T1000 (cell line): ENCODE measurements around the gene SORCS2.

Experiments used
- DNase-seq: peaks from one replicate; lab custom pipeline; 2025; ENCODE audit warnings: mixed read lengths; lab: John Stamatoyannopoulos, UW

Gene SORCS2

DNA sequence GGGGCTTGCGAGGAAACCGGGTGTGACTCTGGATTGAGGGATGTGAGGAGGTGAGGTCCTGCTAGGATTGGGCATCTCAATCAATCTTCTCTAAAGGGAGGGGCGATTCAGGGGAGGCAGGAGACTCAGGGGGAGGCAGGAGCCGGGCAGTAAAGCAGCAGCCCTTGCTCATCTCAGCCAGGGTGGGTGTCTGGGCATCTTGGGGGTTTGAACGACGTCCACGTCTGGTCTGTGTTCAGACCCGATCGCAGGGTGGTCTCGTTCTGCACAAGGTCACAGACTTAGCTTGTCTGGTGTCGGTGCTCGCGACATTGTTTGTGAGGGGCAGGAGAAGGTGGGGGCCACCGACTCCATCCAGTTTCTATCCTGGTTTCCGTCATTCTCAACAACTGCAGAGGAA lies 473.7 kb downstream of the SORCS2 start:
- no peak for DNase-seq

GRCh38 chr4:7666744-7667143 lies 474.4 kb downstream of the SORCS2 start:
- DNase-seq, result no peak

GRCh38 chr4:7668271-7668670 lies 475.9 kb downstream of the SORCS2 start:
- DNase-seq, result no peak

- no peak for DNase-seq
Observed at GRCh38 chr4:7668826-7669225, 476.5 kb downstream of the SORCS2 start.

- no peak for DNase-seq
Observed at GRCh38 chr4:7672601-7673000, 480.3 kb downstream of the SORCS2 start.

DNA sequence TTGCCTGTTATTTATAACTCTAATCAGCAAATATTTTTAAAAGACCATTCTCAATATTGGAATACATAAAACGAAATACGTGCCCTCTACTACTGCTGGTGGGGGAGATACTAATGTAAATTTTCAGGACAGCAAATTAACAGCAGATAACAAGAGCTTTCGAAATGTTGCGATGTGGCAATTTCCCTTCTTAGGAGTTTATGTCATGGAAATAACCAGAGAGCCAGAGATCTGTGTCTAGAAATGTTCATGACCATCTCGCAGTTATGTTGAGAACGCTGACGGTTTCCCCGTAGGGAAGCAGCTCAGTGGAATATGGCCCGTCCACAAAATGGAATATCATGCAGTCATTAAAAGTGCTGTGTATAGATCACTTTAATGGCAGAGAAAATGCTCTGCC lies 480.8 kb downstream of the SORCS2 start:
- no peak for DNase-seq

GRCh38 chr4:7674706-7675105 lies 482.4 kb downstream of the SORCS2 start:
- no peak for DNase-seq

GRCh38 chr4:7675136-7675535 lies 482.8 kb downstream of the SORCS2 start:
- no peak for DNase-seq

GRCh38 chr4:7675612-7676320 lies 483.4 kb downstream of the SORCS2 start:
- no peak for DNase-seq

GRCh38 chr4:7676398-7676922 lies 484.1 kb downstream of the SORCS2 start:
- DNase-seq, result no peak

DNA sequence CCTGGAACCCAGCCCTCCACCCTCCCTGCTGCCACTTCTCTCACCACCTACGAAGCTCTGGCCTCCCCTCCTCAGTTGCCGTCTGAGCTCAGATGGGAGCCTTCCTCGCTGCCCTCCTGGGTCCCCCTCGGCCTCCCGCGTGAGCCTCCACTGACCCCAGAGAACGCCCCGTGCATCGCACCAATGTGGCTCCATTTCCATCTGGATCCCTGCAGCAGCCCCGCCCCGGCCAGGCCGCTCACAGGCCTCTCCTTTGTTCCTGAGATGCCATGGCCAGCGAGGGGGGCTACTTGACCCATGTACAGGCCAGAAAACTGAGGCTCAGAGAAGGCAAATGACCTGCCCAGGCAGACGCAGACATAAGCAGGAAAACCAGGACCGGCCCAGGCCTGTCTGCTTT lies 484.7 kb downstream of the SORCS2 start:
- no peak for DNase-seq

DNA sequence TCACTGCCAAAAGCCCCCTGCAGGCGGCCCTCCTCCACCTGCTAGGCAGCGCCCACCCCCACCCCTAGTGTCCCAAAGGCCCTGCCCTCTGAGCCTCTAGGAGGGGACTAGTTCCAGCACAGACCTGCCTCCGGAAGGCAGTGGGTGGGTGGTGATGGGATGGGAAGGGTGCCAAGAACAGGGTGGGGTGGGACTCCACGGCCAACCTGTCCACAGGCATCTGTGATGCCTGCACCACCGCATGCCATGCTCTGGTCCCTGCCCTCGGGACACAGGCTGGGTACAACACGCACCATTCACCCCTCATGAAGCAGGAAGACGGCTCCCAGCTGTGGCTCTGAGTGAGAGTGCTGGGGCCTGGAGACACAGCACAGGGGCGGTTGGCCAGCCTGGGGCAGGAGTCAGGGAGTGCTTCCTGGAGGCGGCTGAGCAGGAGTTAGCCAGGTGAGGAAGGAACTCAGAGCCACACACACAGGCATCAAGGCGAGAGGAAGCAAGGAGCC lies 485.5 kb downstream of the SORCS2 start:
- no peak for DNase-seq

DNA sequence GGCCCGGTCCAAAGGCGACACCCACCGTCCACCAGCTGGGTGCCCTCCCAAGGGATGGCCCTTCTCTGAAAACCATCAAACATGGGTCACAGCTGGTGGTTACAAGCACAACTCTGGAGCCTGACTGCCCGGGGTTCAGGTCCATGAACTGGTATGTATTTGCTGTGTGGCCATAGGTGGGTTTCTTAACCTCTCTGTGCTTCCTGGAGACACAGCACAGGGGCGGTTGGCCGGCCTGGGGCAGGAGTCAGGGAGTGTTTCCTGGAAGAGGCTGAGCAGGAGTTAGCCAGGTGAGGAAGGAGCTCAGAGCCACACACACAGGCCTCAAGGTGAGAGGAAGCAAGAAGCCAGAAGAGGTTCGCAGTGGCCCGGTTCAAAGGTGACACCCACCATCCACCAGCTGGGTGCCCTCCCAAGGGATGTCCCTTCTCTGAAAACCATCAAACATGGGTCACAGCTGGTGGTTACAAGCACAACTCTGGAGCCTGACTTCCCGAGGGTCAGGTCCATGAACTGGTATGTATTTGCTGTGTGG lies 486.0 kb downstream of the SORCS2 start:
- DNase-seq, result no peak

DNA sequence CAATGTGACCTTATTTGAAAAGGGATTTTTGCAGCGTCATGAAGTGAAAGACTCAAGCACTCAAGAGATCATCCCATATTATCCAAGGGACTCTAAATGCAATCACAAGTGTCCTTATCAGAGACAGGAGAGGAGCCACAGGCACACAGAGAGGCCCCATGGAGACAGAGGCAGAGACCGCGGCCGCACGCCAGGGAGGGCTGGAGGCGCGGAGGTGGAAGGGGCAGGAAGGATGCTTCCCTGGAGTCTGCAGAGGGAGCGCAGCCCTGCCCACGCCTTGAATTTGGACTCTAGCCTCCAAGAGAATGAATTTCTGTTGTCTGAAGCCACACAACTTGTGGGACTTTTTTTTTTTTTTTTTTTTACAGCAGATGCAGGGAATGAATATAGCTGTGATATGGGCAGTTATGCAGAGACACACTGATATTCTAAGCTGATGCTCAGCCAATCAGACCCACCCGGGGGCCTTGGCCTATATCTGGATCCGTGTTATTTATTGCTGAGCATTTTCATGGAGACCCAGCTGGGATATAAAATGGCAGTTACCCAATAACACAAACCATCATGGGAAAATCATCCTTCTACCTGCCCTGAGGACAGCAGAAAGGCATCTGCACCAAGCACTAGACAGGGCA lies 487.2 kb downstream of the SORCS2 start:
- DNase-seq, result no peak

GRCh38 chr4:7680106-7680505 lies 487.8 kb downstream of the SORCS2 start:
- no peak for DNase-seq

DNA sequence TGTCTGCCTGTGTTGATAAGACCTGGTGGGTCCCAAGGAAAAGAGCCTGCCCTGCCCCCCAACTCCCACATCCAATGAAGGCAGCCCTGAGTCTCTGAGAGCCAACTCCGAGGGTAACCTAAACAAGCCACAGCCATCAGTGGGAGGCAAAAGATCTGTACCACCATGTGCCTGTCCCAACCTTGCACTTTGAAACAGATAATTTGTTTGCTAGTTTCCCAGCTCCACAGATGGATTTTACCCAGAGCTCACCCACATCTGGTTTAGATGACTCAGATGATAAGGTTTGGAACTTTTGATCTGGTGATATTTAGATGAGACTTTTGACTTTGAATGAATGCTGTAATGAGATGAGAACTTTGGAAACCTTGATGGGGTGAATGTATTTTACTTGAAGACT lies 488.4 kb downstream of the SORCS2 start:
- DNase-seq, result no peak

GRCh38 chr4:7683126-7683703 lies 490.9 kb downstream of the SORCS2 start:
- no peak for DNase-seq

GRCh38 chr4:7684294-7684693 lies 492.0 kb downstream of the SORCS2 start:
- no peak for DNase-seq

GRCh38 chr4:7686070-7686870 lies 493.9 kb downstream of the SORCS2 start:
- no peak for DNase-seq

DNA sequence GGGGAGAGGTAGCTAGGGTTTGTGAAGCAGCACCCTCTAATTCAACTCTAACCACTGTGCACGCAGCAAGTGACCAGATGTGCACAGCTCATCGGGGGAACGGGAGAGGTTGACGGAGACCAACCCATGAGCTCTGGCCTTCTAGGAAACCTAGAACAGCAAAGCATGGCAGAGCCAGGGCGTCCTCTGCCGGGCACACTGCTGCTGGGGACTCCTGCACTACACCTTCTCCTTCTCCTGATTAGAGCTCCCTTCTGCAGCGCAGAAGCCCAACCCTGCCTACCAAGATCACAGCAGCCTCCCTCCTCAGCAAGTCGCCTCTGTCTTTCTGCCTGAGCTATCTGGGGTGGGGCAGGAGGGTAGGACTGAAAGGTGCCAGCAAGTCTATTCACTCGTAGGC lies 494.7 kb downstream of the SORCS2 start:
- no peak for DNase-seq

GRCh38 chr4:7687796-7688195 lies 495.5 kb downstream of the SORCS2 start:
- DNase-seq, result no peak
